Measurements from ENCODE around the gene LPCAT1. TPM values are rescaled to one million over a fixed set of nuclear protein-coding genes. Genes with fewer than 3 reads are reported as not detected.
A peak's percentile ranks its signal among the peaks of the same experiment; 100 is the strongest.
"Not testable (repeated sequence)": the region's sequence is repeated elsewhere in the genome, so short reads cannot be mapped to it uniquely, and the experiment has no call there.

LPCAT1 gene
- total and polyA plus RNA-seq, 5 donors from 2014 or later = 21.4 to 34.7 (median 25.6) TPM

DNA sequence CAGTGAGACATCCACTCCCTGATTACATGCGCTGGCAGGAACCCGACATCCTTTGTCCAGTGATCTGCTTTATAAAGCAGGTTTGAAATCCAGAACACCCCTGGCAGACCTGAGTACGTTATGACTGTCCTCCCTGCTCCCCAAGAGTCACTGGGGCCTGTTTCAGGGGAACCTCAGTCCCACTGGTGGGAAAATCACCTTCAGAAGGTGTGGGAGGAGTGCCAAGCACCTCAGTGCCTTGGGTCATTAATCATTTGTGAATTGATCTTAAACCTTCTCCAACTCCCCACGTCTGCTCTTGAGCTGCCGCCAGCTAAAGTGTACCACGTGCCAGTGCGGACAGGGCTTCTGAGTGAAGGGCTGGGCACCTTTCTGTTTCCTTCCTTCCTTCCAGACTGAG is 94.7 kb downstream of the LPCAT1 start:
- Histone ChIP-seq H3K27ac (ENCODE audit: insufficient read depth, low read length, poor library complexity, severe bottlenecking) (no peak overlapping the region), H3K9me3 (ENCODE audit: control insufficient read depth in 2 of 2, low read length in 2 of 2) (peaks cover 16 to 41% of the 10 kb centered on the region in 2 experiments), H3K4me3 (ENCODE audit: low read depth, low read length) (no peak overlapping the region), H3K4me1 (ENCODE audit: control insufficient read depth, insufficient read depth, low read length, poor library complexity, severe bottlenecking) (no peaks in the 10 kb centered on the region), H3K36me3 (ENCODE audit: control insufficient read depth, insufficient read depth, low read length) (no peaks in the 10 kb centered on the region), H3K27me3 (ENCODE audit: control insufficient read depth, insufficient read depth, low read length) (peaks cover 1% of the 10 kb centered on the region)
- DNase-seq = no peak
- peaks cover 0 to 44% (median 12%) of the 10 kb centered on the region in 7 donors for H3K9me3 Mint-ChIP-seq
- no peak overlapping the region for H3K4me3 Mint-ChIP-seq
- no peaks in the 10 kb centered on the region for H3K36me3 Mint-ChIP-seq
- H3K27ac Mint-ChIP-seq = no peak overlapping the region
- no peak for ATAC-seq (ENCODE audit: low read depth in 2 of 2)
- no peaks in the 10 kb centered on the region for H3K4me1 Mint-ChIP-seq
- no peaks in the 10 kb centered on the region for H3K27me3 Mint-ChIP-seq

DNA sequence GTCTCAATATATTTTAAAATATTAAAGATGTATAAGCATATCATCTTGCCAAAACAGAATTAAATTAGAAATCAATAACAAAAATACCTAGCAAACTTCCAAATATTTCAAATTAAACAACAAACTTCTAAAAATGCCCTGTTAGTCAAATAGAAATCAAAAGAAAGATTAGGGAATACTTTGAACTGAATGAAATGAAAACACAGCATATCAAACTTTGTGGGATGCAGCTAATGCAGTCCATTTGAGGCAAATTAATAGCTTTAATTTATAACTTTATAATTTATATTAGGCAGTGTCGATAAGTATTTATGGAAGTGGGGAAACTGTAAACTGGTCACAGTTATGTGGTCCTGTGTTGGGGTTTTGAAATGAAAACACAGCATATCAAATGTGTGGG is 95.7 kb downstream of the LPCAT1 start:
- ATAC-seq (ENCODE audit: low read depth in 2 of 2) (no peak), DNase-seq (no peak)
- Histone ChIP-seq H3K9me3 (ENCODE audit: control insufficient read depth in 2 of 2, low read length in 2 of 2) (peaks cover 16 to 41% of the 10 kb centered on the region in 2 experiments), H3K27me3 (ENCODE audit: control insufficient read depth, insufficient read depth, low read length) (peaks cover 1% of the 10 kb centered on the region), H3K4me1 (ENCODE audit: control insufficient read depth, insufficient read depth, low read length, poor library complexity, severe bottlenecking) (no peaks in the 10 kb centered on the region), H3K4me3 (ENCODE audit: low read depth, low read length) (no peak overlapping the region), H3K36me3 (ENCODE audit: control insufficient read depth, insufficient read depth, low read length) (no peaks in the 10 kb centered on the region), H3K27ac (ENCODE audit: insufficient read depth, low read length, poor library complexity, severe bottlenecking) (no peak overlapping the region)
- Mint-ChIP-seq H3K27me3 (no peaks in the 10 kb centered on the region), H3K9me3 (peaks cover 0 to 40% (median 12%) of the 10 kb centered on the region in 7 donors), H3K36me3 (no peaks in the 10 kb centered on the region), H3K4me3 (no peak overlapping the region), H3K27ac (no peak overlapping the region), H3K4me1 (no peaks in the 10 kb centered on the region)

DNA sequence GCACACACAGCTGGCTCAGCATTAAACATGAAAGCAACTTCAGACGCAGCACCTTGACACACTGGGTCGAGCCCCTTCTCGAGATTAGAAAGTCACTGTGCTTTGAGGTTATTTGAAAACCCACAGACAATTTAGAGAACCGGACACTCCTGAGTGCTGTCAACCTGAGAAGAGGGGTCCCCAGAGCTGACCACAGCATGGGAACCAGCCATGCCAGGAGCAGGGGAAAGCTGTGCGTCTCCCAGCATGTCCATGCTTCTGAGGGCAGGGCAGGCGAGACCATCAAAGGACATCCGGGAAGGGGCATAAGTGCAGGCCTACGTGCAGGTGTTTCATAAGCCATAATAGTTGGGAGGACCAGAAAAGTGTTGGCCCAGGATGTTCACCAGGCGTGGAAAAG is 99.0 kb downstream of the LPCAT1 start:
- no peak for DNase-seq
- H3K9me3 Mint-ChIP-seq = peaks cover 0 to 34% (median 14%) of the 10 kb centered on the region in 7 donors
- no peaks in the 10 kb centered on the region for H3K4me1 ChIP-seq (ENCODE audit: control insufficient read depth, insufficient read depth, low read length, poor library complexity, severe bottlenecking)

DNA sequence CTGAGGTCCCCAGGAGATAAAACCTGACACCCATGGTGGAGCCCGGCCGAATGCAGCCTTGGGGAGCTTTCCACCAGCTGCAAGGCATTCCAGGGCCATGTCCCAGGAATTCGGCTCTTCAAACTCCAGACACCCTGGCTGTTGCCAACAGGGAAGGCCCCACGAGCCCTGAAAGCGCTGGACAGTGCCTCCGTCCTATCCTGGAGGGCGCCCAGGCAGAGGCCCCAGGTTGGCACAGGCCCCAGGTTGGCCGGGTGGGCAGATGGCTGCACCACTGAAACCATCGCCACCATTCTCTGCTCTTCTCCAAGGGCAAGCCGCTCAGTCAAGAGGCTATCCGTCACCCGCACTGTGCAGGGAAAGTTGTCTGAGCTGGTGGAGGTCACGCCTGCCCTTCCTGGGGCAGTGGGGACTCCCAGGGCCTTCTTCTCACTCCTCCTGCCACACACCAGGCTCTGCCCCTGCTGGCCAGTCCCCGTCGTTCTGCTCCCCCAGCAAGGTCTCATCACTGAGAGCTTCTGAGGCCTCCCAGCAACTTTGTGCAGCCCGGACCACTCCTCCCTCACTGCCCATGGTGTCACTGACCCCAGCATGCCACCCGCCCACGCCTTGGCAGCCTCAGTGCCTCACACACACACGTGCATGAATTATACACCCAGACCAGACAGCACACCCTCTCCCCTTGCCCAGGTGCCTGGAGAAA is 99.7 kb downstream of the LPCAT1 start:
- Mint-ChIP-seq H3K4me3 (no peak overlapping the region), H3K9me3 (peaks cover 0 to 30% (median 13%) of the 10 kb centered on the region in 7 donors), H3K36me3 (no peaks in the 10 kb centered on the region), H3K4me1 (no peaks in the 10 kb centered on the region), H3K27me3 (no peaks in the 10 kb centered on the region), H3K27ac (peak overlapping the region in 1 of 3 donors; percentile 10)
- Histone ChIP-seq H3K36me3 (ENCODE audit: control insufficient read depth, insufficient read depth, low read length) (no peaks in the 10 kb centered on the region), H3K9me3 (ENCODE audit: control insufficient read depth in 2 of 2, low read length in 2 of 2) (peaks cover 16 to 26% of the 10 kb centered on the region in 2 experiments), H3K27me3 (ENCODE audit: control insufficient read depth, insufficient read depth, low read length) (peaks cover 1% of the 10 kb centered on the region), H3K27ac (ENCODE audit: insufficient read depth, low read length, poor library complexity, severe bottlenecking) (no peak overlapping the region), H3K4me1 (ENCODE audit: control insufficient read depth, insufficient read depth, low read length, poor library complexity, severe bottlenecking) (no peaks in the 10 kb centered on the region), H3K4me3 (ENCODE audit: low read depth, low read length) (no peak overlapping the region)
- DNase-seq (no peak), ATAC-seq (ENCODE audit: low read depth in 2 of 2) (no peak)

More for the DNA sequence above, 99.0 kb downstream of the LPCAT1 start:
- Histone ChIP-seq H3K27ac (ENCODE audit: insufficient read depth, low read length, poor library complexity, severe bottlenecking) (no peak overlapping the region), H3K9me3 (ENCODE audit: control insufficient read depth in 2 of 2, low read length in 2 of 2) (peaks cover 16 to 33% of the 10 kb centered on the region in 2 experiments), H3K4me3 (ENCODE audit: low read depth, low read length) (no peak overlapping the region), H3K27me3 (ENCODE audit: control insufficient read depth, insufficient read depth, low read length) (peaks cover 1% of the 10 kb centered on the region), H3K36me3 (ENCODE audit: control insufficient read depth, insufficient read depth, low read length) (no peaks in the 10 kb centered on the region)
- Mint-ChIP-seq H3K4me3 (no peak overlapping the region), H3K27me3 (no peaks in the 10 kb centered on the region), H3K4me1 (no peaks in the 10 kb centered on the region), H3K36me3 (no peaks in the 10 kb centered on the region), H3K27ac (no peak overlapping the region)
- ATAC-seq (ENCODE audit: low read depth in 2 of 2) = no peak

DNA sequence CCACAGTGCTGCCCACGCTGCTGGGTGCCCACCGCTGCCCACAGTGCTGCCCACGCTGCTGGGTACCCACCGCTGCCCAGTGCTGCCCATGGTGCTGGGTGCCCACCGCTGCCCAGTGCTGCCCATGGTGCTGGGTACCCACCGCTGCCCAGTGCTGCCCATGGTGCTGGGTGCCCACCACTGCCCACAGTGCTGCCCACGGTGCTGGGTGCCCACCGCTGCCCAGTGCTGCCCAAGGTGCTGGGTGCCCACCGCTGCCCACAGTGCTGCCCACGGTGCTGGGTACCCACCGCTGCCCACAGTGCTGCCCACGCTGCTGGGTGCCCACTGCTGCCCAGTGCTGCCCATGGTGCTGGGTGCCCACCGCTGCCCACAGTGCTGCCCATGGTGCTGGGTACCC is 101.2 kb downstream of the LPCAT1 start:
- not testable (repeated sequence) for H3K36me3 ChIP-seq (ENCODE audit: control insufficient read depth, insufficient read depth, low read length); H3K4me3 Mint-ChIP-seq; H3K27ac Mint-ChIP-seq; H3K4me1 ChIP-seq (ENCODE audit: control insufficient read depth, insufficient read depth, low read length, poor library complexity, severe bottlenecking); DNase-seq; H3K36me3 Mint-ChIP-seq; H3K27ac ChIP-seq (ENCODE audit: insufficient read depth, low read length, poor library complexity, severe bottlenecking); H3K27me3 Mint-ChIP-seq; H3K27me3 ChIP-seq (ENCODE audit: control insufficient read depth, insufficient read depth, low read length); H3K4me3 ChIP-seq (ENCODE audit: low read depth, low read length); H3K4me1 Mint-ChIP-seq; ATAC-seq (ENCODE audit: low read depth in 2 of 2)
- peaks cover 6 to 11% of the 10 kb centered on the region in 2 experiments for H3K9me3 ChIP-seq (ENCODE audit: control insufficient read depth in 2 of 2, low read length in 2 of 2)
- H3K9me3 Mint-ChIP-seq = peaks cover 0 to 24% (median 9%) of the 10 kb centered on the region in 7 donors

DNA sequence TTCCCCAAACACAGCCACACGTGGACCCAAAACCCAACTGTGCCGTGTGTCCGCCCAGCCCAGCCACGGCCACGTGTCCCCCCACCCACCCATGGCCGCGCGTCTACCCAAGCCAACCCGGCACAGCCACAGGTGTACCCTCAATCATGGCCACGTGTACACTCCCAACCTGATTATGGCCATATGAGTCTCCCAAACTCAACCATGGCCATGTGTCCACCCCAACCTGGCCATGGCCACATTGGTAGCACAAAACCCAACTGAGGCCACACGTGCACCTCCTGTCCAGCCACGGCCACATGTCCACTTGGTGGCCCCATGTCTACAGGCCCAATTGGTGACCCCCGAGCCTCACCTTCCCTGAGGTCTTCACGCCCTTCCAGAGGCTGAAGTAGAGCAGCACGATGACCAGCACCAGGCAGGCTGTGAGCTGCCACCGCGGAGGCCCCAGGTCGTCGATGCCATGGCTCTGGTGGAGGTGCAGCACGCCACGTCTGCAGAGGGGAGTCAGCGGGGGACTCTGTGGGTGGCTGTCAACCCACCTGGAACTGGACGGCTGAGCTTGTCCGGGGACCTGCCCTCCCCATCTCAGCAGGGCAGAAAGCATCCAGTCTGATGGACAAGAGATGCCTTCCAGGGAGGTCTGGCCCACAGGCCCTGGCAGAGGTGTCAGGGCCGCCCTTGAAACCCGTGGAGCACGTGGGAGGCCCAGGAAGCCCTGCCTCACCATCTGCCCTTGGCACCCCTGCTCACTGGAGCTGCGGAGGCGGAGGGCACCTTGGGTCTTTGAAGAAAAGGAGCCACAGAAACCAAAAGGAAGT is 102.0 kb downstream of the LPCAT1 start:
- ATAC-seq (ENCODE audit: low read depth in 2 of 2) (no peak), DNase-seq (no peak)
- no peak overlapping the region for H3K4me3 Mint-ChIP-seq
- no peaks in the 10 kb centered on the region for H3K27me3 Mint-ChIP-seq
- no peaks in the 10 kb centered on the region for H3K36me3 Mint-ChIP-seq
- H3K4me1 Mint-ChIP-seq = peaks cover 0 to 5% (median 0%) of the 10 kb centered on the region in 4 donors
- Histone ChIP-seq H3K27ac (ENCODE audit: insufficient read depth, low read length, poor library complexity, severe bottlenecking) (no peak overlapping the region), H3K36me3 (ENCODE audit: control insufficient read depth, insufficient read depth, low read length) (no peaks in the 10 kb centered on the region), H3K4me1 (ENCODE audit: control insufficient read depth, insufficient read depth, low read length, poor library complexity, severe bottlenecking) (no peaks in the 10 kb centered on the region), H3K9me3 (ENCODE audit: control insufficient read depth in 2 of 2, low read length in 2 of 2) (peaks cover 0 to 4% of the 10 kb centered on the region in 2 experiments), H3K27me3 (ENCODE audit: control insufficient read depth, insufficient read depth, low read length) (no peaks in the 10 kb centered on the region), H3K4me3 (ENCODE audit: low read depth, low read length) (no peak overlapping the region)
- peaks cover 0 to 16% (median 2%) of the 10 kb centered on the region in 7 donors for H3K9me3 Mint-ChIP-seq
- H3K27ac Mint-ChIP-seq = no peak overlapping the region

DNA sequence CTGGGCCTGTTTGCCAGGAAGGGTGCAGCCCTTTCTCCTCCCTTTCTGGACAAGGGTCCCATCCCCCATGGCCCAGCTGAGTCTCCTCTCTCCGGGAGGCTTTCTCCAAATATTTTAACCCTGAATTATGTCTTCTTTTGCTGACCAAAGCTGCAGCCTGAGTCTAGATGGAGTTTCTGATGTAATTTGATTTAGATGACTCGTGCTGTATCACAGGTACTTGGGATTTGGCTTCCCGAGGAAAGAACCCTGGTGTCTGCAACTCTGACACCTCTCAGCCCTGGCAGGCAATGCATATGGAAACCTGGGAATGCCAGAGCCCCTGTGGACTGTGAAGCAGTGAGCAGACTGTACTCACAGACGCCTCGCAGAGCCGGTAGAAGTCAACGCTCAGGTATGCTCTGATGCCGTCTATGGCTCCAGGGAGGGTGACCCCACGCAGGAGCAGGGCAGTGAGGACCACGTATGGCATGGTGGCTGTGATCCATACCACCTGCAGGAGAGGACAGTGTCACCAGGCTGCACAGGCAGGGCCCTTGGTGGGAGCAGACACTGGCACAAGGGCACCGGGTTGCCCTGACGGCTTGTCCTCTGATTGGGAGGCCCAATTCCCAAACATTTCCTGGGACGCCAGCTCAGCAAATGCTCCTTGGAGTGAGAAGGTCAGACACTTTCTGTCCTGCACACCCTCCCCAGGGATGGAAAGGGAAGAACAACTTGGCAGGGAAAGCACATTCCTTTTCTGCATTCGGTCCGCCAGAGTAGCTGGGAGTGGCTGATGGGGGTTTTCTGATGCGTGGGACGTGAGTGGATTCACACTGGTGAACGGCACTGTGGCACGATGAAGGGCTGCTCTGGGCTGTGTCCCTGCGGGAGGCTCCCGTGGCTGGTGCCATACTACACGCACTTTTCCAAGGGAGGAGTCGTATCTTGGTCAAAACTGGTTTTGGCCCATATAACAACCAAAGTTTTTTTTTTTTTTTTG is 103.3 kb downstream of the LPCAT1 start:
- Mint-ChIP-seq H3K4me3 (no peak overlapping the region), H3K27ac (no peak overlapping the region), H3K9me3 (peaks cover 0 to 5% (median 0%) of the 10 kb centered on the region in 7 donors), H3K4me1 (peaks cover 0 to 5% (median 0%) of the 10 kb centered on the region in 4 donors), H3K27me3 (no peaks in the 10 kb centered on the region), H3K36me3 (no peaks in the 10 kb centered on the region)
- Histone ChIP-seq H3K27me3 (ENCODE audit: control insufficient read depth, insufficient read depth, low read length) (no peaks in the 10 kb centered on the region), H3K27ac (ENCODE audit: insufficient read depth, low read length, poor library complexity, severe bottlenecking) (no peak overlapping the region), H3K36me3 (ENCODE audit: control insufficient read depth, insufficient read depth, low read length) (no peaks in the 10 kb centered on the region), H3K4me1 (ENCODE audit: control insufficient read depth, insufficient read depth, low read length, poor library complexity, severe bottlenecking) (no peaks in the 10 kb centered on the region), H3K4me3 (ENCODE audit: low read depth, low read length) (no peak overlapping the region), H3K9me3 (ENCODE audit: control insufficient read depth in 2 of 2, low read length in 2 of 2) (no peaks in the 10 kb centered on the region)
- DNase-seq (no peak), ATAC-seq (ENCODE audit: low read depth in 2 of 2) (no peak)
